Skin of body (tissue), 2 donors: Measurements from ENCODE around the gene PIGQ. TPM values are rescaled to one million over a fixed set of nuclear protein-coding genes. Genes with fewer than 3 reads are reported as not detected.

ENCODE experiments used
- DNase-seq: peaks from one replicate; lab custom pipeline; 2025; lab: John Stamatoyannopoulos, UW
- total RNA-seq: library from RNA; depleted of rRNA; stranded (reverse); fragments of >200 nt; gene quantifications from one replicate; pipeline ENCODE4 v1.2.3, GENCODE V29; 2014

PIGQ gene
- total RNA-seq, 1 donor from 2014 or later: 10.4 TPM

DNA sequence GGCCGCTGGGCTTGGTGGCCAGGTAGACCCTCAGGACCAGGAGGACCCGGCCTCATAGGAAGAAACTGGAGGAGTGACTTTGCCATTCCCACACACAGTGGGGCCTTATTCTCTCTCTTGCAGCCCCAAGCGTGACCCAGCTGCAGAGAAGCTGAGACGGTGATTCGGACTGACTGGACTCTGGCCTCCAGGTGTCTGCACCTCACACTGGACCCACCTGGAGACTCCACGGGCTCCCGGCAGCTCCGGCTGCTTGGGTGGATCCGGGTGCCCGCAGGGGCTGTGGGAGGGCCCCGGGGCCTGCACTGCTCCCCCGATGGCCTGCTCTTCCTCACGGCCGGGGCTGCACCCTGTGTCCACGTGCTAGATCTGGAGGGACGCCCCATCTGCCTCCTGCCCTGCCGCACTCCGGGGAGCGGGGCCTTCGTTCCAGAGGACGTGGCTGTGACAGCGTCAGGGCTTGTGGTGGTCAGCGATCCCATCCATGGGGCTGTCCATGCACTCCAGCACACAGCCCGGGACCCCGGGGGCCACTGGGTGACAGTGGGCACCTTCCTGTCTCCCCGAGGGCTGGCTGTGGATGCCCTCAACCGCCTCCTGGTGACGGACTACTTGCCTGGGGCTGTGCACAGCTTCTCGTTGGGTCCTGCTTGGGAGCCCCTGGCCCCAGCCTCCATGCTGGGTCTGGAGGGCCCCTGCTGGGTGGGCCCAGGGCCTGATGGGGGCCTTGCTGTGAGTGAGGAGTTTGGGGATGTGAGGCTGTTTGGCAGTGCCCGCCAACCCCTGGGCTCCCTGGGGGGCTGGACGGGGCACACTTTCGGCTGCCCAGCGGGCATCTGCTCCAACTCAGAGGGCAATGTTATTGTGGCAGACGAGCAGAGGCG lies 2.2 kb upstream of the PIGQ start:
- no peak for DNase-seq

DNA sequence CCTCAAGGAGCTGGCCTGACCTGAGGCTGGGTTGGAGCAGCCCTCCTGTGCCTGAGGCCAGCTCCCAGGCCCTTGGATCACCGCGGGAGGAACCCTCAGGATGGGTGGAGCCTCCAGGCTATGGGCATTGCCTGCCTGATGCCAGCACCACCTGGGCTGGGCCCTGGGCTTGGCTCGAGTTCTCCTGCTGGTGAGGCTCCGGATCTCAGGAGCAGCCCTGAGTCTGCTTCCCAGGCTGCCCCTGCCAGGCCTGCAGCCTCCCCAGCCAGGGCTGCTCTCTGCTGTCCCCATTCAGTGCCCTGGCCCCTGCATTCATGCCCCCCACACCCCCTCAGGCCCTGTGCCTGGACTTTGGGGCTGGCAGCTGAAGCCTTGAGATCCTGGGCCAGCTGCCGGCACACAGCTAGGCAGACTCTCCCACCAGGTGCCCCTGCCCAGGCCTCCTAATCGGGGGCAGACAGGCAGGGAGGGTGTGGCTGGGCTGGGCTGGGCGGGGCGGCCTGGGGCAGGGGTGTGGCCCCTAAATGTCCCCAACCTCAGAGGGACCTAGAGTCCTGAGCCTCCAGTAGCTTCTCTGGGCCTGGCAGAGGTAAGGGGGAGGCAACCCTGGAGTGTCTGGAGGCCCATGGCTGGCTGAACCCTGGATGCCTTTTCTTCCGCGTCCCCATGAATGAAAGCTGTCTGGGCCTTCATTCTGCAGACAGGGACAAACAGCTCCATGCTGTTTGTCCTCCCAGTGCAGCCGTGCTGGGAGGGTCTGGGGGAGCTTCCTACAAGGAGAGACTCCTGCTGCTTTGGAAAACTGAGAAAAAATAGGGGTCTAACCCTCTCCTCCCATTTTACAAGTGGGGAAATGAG lies 1.1 kb upstream of the PIGQ start:
- DNase-seq: no peak

DNA sequence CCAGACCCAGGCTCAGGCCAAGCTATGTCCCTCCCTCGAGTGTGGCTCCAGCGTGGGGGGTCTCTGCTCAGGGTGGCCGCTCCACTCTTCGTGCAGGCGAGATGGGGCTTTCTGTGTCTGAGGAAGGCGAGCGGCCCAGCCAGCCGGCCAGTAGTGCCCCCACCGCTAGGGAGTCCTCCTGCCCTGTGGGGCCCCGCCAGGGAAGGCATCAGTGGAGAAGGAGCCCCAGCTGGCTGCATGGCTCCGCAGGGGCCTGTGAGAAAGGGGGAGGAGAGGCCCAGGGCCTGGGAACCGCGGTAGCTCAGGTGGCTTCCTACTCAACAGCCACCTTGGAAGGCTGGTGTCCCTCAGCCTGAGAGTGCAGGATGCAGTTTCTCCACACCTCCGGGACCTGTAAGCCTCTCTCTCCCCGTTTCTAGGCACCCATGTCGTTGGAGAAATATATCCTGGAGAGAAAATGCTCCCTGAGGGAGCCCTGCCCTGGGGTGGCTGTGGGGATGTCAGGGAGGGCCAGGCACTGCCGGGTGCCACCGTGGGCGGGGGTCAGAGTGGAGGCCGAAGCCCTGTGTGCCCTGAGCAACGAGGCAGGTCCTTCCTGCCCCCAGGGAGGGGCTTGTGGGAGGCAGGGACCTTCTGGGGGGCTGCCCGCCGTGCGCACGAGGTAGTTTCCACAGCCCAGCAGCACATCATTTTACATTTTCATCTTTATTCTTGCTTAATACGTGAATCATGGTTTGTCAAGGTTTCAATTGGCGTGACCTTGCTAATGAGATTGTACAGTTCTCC lies 3.3 kb downstream of the PIGQ start:
- DNase-seq: no peak

DNA sequence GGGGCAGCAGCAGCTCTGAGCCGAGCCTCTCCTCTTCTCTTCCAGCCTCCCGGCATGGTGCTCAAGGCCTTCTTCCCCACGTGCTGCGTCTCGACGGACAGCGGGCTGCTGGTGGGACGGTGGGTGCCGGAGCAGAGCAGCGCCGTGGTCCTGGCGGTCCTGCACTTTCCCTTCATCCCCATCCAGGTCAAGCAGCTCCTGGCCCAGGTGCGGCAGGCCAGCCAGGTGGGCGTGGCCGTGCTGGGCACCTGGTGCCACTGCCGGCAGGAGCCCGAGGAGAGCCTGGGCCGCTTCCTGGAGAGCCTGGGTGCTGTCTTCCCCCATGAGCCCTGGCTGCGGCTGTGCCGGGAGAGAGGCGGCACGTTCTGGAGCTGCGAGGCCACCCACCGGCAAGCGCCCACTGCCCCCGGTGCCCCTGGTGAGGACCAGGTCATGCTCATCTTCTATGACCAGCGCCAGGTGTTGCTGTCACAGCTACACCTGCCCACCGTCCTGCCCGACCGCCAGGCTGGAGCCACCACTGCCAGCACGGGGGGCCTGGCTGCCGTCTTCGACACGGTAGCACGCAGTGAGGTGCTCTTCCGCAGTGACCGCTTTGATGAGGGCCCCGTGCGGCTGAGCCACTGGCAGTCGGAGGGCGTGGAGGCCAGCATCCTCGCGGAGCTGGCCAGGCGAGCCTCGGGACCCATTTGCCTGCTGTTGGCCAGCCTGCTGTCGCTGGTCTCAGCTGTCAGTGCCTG lies 4.4 kb downstream of the PIGQ start:
- no peak for DNase-seq

DNA sequence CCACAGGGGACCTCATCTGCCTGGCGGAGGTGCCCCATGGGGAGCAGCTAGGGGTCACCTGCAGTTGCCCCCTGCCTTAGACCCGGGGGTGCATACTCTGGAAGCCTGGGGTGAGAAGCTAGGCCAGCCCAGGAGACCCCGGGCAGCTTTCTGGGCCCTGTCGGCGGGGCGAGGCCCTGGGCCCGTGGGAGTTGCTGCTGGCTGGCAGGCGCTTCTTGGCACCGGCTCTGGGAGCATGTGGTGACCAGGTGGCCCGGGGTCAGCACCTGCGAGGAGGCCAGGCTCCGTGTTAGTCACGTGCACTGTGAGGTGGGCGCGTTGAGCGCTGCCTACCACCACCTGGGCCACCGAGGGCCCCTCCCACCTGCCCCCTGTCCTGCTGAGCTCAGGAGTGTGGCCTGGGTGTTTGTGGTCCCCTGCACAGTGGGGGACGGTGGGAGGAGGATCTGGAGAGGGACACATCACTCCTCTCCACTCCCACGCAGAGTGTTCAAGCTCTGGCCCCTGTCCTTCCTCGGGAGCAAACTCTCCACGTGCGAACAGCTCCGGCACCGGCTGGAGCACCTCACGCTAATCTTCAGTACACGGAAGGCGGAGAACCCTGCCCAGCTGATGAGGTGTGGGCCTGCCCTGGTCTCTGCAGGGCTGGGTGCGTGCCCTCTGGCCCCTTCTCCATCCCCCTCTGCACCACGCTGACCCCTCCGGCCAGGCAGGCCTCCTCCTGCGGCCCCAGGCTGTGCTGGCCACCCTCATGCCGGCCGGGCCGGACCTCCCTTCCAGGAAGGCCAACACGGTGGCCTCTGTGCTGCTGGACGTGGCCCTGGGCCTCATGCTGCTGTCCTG lies 5.8 kb downstream of the PIGQ start:
- no peak for DNase-seq

DNA sequence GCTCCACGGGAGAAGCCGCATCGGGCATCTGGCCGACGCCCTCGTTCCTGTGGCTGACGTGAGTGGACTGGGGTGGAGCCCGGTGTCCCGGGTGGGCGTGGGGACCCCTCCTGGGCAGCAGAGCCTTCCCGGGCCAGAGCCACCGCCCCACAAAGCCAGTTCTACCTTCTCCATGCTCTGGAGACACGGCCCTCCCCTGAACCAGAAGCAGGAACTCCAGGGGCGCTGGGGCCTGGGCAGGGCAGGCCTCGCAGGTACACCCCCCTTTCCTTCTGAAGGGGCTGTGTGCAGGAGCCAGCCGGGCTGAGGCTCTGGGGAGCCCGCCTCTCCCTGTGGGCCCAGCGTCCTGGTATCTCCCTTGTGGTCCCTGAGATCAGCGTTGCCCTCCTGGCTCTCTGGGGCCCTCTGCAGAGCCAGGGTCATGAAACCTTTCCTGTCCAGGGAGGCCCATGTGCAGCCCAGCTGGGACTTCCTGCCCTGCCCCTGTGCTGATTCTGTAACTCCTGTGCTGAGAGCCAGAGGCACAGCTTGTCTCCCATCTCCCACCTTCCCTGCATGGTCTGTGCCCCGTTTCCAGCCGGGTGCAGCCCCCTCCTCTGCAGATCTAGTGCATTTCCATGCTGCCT lies 6.5 kb downstream of the PIGQ start:
- DNase-seq: no peak

DNA sequence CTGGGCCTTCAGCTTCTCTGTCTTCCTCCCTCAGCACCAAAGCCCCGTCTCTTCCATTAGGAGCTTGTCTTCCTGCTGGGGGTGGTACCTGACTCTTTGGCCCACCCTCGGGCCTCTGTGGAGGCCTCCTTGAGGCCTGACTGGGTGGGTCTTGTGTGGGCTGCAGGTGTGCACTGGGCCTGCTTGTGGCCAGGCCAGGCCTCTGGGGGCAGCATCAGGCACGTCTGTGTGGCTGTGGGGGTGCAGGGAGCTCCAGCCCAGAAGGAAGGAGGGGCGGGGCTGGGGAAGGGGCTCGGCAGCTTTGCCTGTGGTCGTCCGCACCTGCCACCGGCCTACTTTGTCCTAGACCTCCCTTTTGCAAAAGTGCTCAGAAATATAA lies 7.0 kb downstream of the PIGQ start:
- DNase-seq: no peak

DNA sequence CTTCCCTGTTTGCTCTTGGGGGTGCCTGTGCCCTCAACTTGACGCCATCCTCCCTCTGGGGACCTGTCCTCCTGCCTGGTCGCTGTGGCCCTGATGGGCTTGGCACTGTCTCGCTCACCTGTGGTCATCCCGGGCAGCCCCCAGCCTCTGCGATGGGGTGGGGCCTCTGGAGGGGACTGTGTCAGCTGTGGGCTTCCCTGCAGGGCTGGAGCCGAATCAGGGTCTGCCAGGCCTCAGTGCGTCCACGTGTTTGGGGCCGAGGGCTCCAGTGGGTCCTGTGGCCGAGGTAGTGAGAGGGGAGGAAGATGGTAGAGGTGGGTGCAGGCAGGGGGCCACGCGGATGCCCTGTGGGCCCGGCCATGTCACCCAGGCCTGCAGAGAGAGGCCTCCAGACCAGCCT lies 8.0 kb downstream of the PIGQ start:
- DNase-seq: no peak

DNA sequence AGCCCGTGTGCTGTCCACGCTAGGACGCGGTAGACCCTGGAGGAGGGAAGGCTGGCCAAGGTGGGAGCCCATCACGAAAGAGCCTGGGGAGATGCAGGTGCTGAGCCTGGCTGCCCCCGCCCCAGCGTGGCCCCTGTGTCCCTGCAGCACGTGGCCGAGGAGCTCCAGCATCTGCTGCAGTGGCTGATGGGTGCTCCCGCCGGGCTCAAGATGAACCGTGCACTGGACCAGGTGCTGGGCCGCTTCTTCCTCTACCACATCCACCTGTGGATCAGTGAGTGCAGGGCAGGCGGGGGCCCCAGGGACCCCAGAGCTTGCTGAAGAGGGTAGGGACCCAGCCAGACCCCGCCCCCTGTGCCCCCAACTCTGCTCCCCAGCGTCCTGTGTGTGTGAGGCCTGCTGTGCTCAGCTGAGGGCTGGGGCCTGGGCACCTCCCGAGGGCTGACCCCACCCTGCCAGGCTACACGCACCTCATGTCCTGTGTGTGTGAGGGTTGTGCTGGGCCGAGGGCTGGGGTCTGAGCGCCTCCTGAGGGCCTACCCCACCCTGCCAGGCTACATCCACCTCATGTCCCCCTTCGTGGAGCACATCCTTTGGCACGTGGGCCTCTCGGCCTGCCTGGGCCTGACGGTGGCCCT lies 8.6 kb downstream of the PIGQ start:
- DNase-seq: no peak

DNA sequence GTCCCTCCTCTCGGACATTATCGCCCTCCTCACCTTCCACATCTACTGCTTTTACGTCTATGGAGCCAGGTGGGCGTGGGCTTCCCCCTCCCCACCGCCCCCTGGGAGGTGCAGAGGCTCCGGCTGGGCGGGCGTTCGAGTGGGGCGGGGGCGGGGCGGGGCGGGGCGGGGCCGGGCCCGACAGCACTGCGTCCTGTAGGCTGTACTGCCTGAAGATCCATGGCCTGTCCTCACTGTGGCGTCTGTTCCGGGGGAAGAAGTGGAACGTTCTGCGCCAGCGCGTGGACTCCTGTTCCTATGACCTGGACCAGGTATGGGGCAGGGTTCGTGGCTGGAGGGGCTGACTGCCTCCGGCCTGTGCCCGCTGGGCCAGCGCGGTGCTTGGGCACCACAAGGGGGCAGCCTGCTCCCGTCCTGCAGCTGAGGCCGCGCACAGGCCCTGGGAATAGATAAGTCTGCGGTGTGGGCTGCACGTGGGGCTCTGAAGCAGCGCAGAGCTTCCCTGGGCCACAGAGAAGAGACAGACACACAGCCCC lies 9.2 kb downstream of the PIGQ start:
- DNase-seq: no peak

DNA sequence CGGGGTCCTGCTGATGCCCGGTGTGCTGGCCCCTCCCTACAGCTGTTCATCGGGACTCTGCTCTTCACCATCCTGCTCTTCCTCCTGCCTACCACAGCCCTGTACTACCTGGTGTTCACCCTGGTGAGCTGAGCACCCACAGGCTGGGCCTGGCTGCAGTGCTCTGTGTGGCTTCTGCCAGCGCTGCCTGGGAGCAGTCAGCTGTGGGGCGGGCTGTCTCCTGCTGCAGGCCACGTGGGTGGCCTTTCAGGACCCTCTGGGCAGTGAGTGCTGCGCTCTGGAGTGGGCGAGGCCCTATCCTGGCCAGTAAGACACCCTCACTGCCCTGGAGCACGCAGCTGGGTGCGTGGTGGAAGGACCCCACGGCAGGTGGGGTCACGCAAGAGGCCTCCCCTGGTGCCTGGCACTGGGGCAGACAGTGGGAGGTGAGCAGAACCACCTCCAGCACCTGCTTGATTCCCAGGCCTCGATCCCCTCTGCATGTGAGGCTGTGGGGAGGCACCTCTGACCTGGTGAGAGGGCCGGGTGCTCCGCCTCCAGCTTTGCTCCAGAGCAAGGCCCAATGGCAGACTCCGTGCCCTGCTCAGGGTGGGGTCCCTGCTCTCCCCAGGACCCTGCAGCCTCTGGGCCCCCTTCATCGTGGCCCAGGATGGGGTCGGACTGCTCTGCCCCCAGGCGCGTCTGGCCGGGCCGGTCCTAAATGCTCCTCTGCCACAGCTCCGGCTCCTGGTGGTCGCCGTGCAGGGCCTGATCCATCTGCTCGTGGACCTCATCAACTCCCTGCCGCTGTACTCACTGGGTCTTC lies 10.6 kb downstream of the PIGQ start:
- DNase-seq: no peak

DNA sequence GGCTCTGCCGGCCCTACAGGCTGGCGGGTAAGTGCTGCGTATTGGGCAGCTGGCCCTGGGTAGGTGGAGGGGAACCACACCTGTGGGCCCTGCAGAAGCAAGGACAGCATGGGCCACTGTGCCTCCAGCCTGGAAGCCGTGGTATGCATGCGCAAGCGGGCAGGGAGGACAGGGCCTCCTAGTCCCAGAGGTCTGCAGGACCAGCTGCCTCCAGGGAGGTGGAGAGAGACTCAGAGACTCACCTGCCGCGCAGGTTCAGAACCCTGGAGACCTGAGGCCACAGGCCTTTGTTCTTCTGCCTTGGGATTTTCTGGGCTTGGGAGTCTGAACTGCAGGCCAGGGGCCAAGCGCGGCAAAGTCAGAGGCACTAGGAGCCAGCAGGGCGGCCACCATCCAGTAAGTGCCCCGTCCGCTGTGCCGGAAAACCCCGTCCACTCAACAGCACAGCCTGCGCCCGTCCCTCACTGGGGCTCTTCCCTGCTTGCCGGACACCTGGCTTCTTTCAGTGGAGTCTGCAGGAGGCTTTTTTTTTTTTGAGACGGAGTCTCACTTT lies 11.3 kb downstream of the PIGQ start:
- DNase-seq: no peak

DNA sequence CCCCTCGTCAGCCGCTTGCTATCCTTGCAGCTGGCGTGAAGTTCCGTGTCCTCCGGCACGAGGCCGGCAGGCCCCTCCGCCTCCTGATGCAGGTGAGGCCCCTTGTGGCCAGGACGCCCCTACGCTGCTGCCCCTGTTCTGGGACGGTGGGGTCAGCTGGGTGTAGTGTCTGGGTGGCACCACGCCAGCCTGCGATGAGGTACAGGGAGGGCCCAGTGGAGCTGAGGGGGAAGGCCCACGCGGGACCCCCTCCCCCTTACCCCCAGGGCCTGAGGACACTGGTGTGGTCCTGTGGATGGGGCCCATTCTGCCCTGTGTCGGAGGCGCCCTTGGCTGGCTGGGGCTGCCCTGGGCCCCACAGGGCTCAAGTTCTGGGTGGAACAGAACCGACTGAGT lies 12.4 kb downstream of the PIGQ start:
- no peak for DNase-seq

DNA sequence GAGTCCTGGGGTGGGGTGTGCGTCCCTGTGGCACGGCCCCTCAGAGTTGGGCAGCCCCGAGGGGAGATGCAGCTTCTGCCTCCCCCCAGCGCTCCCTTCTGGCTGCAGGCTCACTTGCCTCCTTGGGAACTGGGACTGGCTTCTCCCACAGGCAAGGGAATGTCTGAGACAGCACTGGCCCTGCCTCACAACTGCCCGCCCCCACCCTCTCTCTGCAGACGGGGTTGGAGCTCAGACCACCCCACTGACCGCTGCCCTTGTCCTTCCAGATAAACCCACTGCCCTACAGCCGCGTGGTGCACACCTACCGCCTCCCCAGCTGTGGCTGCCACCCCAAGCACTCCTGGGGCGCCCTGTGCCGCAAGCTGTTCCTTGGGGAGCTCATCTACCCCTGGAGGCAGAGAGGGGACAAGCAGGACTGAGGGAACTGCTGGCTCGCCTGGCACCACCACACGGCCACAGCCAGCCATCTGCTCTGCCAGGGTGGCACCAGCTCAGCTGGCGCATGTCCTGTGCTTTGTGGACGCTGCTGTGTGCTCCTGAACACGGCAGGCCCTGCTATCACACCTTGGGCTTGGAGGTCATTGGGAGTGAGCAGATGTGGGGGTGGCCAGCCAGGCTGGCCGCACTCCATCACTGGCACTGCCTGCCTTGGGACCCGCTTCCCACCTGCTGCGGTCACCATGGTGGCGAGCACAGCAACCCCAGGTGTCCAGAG lies 13.0 kb downstream of the PIGQ start:
- DNase-seq: no peak

DNA sequence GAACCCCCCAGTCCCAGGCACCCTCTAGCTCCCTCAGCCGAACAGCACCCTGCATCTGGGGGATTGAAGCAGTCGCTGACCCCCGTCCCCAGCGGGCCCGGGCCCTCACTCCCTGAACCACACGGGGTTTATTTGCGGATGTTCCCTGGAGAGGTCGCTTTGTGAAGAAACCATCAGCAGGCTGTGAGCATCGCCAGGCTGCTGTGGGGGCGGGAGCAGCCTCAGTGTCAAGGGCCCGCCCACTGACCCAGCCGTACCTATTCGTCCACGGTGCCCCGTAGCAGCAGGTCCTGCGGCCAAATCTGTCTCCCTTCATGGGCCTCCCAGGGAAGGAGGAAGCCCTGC lies 13.7 kb downstream of the PIGQ start:
- no peak for DNase-seq

DNA sequence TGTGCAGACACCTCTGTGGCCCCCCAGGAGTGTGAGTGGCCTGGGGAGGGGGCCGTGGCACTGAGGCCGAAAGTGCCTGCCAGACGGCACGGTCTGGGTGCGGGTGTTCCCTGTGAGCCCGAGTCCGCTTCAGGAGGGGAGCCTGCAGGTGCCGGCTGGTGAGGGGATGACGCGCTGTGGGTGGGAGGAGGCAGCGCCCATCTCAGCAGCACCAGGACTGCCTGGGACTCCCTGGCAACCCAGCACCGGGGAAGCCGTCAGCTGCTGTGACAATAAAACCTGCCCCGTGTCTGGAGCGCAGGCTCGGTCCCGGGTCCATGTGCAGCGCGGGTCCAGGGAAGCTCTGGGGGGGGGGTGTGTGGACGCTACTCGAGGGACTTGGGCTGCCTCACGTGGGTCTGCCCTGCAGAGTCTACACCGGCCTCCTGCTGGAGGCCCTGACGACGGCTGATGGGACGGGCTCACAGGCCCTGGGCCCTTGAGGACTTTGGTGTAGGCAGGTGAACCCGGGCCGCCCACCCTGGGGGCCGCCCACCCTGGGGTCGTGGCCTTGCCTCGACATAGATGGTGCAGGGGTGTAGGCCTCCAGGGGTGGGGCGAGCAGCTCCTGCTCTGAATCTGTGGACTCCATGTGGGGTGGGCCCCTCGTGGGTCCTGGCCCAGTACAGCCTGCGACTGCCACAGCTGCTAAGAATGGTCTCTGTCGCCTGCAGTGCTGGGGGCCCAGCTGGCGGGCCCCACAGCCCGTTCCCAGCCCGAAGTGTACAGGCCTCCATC lies 14.2 kb downstream of the PIGQ start:
- no peak for DNase-seq
